GM12864 (cell line): Measurements from ENCODE around the gene TIMP3.

Source experiments
- DNase-seq: peaks from one replicate; pipeline ENCODE4 v3.0.0-alpha.2; 2011; ENCODE audit warnings: low read depth
- H3K4me3 ChIP-seq: 2 replicates; pipeline ENCODE4 v1.5.1; 2011; ENCODE audit warnings: mild to moderate bottlenecking, low read depth, low read length, control low read depth
- TF ChIP-seq, protein P1 (sequence below): IDR thresholded peaks from 2 replicates; pipeline ENCODE4 v1.5.1; 2011; ENCODE audit warnings: low read depth, mild to moderate bottlenecking, moderate library complexity, low read length, control low read depth, inconsistent platforms; ENCODE audit errors: missing control alignments

TIMP3 gene

DNA sequence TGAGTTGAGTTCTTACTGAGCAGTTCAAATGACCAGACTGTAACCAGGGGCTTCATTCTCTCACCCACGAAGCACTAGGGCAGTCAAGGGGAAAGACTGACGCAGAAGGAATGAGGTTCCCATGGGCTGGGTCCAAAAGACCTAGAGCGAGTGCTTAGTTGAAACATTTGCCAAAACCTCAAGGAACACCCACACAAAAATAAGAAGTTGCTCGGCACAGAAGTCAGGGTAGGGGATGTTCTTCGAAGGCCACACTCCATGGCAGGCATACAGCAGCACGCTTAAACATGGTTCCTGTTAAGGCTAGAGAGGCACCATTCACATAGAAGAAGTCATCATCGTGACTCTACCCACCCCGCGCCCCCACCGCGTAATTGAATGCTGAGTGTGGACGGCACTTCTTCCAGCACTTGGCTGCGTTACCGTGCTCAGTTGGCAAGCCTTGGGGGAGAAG, 52.9 kb downstream of the TIMP3 start:
- TF ChIP-seq, protein P1, sequence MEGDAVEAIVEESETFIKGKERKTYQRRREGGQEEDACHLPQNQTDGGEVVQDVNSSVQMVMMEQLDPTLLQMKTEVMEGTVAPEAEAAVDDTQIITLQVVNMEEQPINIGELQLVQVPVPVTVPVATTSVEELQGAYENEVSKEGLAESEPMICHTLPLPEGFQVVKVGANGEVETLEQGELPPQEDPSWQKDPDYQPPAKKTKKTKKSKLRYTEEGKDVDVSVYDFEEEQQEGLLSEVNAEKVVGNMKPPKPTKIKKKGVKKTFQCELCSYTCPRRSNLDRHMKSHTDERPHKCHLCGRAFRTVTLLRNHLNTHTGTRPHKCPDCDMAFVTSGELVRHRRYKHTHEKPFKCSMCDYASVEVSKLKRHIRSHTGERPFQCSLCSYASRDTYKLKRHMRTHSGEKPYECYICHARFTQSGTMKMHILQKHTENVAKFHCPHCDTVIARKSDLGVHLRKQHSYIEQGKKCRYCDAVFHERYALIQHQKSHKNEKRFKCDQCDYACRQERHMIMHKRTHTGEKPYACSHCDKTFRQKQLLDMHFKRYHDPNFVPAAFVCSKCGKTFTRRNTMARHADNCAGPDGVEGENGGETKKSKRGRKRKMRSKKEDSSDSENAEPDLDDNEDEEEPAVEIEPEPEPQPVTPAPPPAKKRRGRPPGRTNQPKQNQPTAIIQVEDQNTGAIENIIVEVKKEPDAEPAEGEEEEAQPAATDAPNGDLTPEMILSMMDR, result no peak
- no peak for DNase-seq
- no peak overlapping the region for H3K4me3 ChIP-seq

DNA sequence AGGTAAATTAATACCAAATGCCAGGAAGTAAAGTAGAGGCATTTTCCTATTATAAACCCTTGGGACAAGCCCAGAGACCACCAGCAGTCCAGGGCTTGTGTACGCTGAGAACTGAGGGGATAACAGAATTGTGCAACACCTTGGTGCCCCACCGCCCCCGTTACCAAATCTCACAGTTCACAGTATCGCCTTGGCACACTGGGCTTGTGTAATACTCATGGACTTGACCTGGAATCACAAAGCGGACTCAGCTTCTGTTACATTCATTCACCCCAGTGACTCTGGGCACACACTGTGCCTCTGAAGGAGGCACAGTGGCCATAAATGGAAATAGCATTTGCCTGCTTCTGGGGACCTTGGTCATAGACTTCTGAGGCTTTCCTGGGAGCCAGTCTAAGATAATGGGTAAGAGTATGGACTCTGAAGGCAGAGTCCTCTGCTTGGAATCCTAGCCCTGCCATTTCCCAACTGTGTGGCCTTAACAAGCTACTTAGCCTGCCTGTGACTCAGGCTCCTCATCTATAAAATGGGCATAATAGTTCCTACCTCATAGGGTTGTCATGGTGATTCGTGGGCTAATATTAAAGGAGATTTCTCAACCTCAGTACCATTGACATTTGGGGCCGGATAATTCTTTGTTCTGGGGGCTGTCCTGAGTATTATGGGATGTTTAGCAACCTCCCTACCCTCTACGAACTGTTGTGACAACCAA, 53.7 kb downstream of the TIMP3 start:
- H3K4me3 ChIP-seq, result no peak overlapping the region
- TF ChIP-seq, protein P1, result no peak
- no peak for DNase-seq

DNA sequence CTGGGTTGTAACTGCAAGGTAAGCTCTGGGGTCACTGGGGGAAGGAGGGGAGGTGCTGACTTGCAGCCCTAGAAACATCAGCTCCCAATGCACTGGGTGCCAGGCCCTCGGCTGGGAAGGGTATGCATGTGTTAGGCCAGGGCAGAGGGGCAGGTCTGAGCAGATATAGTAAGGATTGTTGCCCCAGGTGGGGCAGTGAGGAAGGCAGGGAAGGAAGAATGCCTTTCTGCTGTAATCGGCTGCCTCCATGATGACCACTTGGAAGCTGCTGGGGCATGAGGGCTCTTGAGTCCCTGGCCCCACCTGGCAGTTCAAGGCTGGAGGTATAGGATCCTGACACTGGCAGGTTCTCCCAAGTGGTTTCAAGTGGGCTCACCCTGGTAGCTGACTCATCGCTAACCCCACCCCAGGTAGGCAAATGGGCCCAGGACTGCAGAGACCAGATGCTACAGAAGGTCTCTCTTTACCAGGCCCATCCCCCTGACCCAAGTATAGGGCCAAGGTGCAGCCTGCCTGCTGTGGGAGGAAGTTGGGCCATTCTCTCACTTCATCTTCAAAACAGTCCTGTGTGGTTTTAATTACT, 56.7 kb downstream of the TIMP3 start:
- no peak for DNase-seq
- TF ChIP-seq, protein P1, result no peak
- no peak overlapping the region for H3K4me3 ChIP-seq

DNA sequence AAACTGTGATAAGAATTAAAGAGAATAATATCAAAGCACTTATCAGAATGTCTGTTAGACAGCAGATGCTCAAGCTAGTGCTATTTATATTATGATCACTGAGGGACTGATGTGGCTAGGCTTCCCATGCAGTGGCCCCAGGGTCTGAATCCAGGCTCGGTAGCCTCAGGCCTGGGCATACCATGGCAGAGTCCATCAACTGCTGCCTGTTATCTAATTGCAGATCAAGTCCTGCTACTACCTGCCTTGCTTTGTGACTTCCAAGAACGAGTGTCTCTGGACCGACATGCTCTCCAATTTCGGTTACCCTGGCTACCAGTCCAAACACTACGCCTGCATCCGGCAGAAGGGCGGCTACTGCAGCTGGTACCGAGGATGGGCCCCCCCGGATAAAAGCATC, 57.5 kb downstream of the TIMP3 start:
- TF ChIP-seq, protein P1, result no peak
- DNase-seq, result no peak

DNA sequence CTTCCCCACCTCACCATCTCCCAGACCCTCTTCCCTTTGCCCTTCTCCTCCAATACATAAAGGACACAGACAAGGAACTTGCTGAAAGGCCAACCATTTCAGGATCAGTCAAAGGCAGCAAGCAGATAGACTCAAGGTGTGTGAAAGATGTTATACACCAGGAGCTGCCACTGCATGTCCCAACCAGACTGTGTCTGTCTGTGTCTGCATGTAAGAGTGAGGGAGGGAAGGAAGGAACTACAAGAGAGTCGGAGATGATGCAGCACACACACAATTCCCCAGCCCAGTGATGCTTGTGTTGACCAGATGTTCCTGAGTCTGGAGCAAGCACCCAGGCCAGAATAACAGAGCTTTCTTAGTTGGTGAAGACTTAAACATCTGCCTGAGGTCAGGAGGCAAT, 58.2 kb downstream of the TIMP3 start:
- H3K4me3 ChIP-seq, result no peak overlapping the region
- TF ChIP-seq, protein P1, result no peak
- DNase-seq, result no peak

More for the DNA sequence above, 57.5 kb downstream of the TIMP3 start:
- no peak overlapping the region for H3K4me3 ChIP-seq

DNA sequence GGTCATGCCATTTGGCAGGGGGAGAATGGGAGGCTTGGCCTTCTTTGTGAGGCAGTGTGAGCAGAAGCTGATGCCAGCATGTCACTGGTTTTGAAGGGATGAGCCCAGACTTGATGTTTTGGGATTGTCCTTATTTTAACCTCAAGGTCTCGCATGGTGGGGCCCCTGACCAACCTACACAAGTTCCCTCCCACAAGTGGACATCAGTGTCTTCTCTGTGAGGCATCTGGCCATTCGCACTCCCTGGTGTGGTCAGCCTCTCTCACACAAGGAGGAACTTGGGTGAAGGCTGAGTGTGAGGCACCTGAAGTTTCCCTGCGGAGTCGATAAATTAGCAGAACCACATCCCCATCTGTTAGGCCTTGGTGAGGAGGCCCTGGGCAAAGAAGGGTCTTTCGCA, 59.8 kb downstream of the TIMP3 start:
- no peak overlapping the region for H3K4me3 ChIP-seq
- no peak for DNase-seq
- TF ChIP-seq, protein P1, result no peak

DNA sequence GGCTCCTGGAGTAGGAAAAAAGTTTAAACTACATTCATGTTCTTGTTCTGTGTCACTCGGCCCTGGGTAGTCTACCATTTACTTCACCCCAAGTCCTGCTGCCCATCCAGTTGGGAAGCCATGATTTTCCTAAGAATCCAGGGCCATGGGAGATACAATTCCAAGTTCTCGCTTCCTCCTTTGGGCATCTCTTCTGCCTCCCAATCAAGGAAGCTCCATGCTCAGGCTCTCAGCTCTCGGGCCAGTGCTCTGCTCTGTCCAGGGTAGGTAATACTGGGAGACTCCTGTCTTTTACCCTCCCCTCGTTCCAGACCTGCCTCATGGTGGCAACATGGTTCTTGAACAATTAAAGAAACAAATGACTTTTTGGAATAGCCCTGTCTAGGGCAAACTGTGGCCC, 60.6 kb downstream of the TIMP3 start:
- no peak overlapping the region for H3K4me3 ChIP-seq
- TF ChIP-seq, protein P1, result no peak
- DNase-seq, result no peak
